ENCODE results near the gene PPFIA1. TPM values are rescaled to one million over a fixed set of nuclear protein-coding genes. Genes with fewer than 3 reads are reported as not detected.

Gene PPFIA1
- total RNA-seq, 2 experiments from 2014 or later = 29.2 to 32.7 TPM

DNA sequence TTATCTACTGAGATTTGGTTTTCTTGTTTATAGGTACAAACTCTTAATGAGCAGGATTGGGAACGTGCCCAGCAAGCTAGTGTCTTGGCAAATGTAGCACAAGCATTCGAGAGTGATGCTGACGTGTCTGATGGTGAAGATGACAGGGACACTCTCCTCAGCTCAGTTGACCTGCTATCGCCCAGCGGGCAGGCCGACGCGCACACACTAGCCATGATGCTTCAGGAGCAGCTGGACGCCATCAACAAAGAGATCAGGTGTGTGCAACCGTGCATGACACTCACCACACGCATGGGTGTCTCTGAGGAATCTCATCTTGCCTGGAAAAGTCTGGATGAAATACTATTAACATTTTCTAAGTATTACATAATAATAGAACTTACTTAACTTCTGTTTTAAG, 73.1 kb downstream of the PPFIA1 start:
- CTCF ChIA-PET = no interaction called here
- Mint-ChIP-seq H3K27ac (no peak overlapping the region), H3K9me3 (no peaks in the 10 kb centered on the region), H3K4me3 (no peak overlapping the region), H3K27me3 (no peaks in the 10 kb centered on the region), H3K4me1 (no peaks in the 10 kb centered on the region), H3K36me3 (ENCODE audit: low read depth) (peaks cover 16% of the 10 kb centered on the region)
- no peak for DNase-seq
- POLR2A ChIA-PET = interaction anchor here (0.5 kb wide), 1 partner anchor 1746 kb away, joined by 5 read pairs; no protein-coding TSS in a partner anchor

DNA sequence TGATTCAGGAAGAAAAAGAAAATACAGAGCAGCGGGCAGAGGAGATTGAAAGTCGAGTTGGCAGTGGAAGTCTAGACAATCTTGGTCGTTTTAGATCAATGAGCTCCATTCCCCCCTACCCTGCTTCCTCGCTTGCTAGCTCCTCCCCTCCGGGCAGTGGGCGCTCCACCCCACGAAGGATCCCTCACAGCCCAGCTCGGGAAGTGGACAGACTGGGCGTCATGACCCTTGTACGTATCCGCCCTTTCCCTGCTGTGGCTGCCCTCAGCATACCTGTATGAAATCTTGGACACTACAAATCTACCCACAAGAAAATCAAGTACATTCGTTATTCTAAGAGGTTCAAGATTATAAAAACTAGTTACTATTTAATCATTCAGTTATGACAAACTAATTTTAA, 77.7 kb downstream of the PPFIA1 start:
- POLR2A ChIA-PET = no interaction called here
- H3K36me3 Mint-ChIP-seq (ENCODE audit: low read depth) = peaks cover 21% of the 10 kb centered on the region

DNA sequence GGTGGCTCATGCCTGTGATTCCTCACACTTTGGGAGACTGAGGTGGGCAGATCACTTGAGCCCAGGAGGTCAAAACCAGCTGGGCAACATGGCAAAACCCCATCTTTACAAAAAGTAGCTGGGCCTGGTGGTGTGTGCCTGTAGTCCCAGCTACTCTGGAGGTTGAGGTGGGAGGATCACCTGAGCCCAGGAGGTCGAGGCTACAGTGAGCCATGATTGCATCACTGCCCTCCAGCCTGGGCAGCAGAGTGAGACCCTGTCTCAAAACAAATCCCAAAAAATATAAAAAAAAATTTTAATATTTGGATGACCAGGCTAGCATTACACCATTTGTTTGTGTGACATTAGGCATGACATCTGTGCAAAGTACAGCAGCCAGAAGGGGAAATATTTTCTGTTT, 78.1 kb downstream of the PPFIA1 start:
- H3K27ac Mint-ChIP-seq = no peak overlapping the region
- CTCF ChIA-PET = no interaction called here
- H3K4me1 Mint-ChIP-seq = no peaks in the 10 kb centered on the region
- no peaks in the 10 kb centered on the region for H3K9me3 Mint-ChIP-seq
- POLR2A ChIA-PET = no interaction called here
- no peak overlapping the region for H3K4me3 Mint-ChIP-seq
- H3K36me3 Mint-ChIP-seq (ENCODE audit: low read depth) = peaks cover 17% of the 10 kb centered on the region
- no peaks in the 10 kb centered on the region for H3K27me3 Mint-ChIP-seq
- no peak for DNase-seq

More for the DNA sequence above, 77.7 kb downstream of the PPFIA1 start:
- DNase-seq = no peak
- H3K27me3 Mint-ChIP-seq = no peaks in the 10 kb centered on the region
- H3K9me3 Mint-ChIP-seq = no peaks in the 10 kb centered on the region
- no peak overlapping the region for H3K4me3 Mint-ChIP-seq
- H3K4me1 Mint-ChIP-seq = no peaks in the 10 kb centered on the region
- no peak overlapping the region for H3K27ac Mint-ChIP-seq
- CTCF ChIA-PET = no interaction called here

DNA sequence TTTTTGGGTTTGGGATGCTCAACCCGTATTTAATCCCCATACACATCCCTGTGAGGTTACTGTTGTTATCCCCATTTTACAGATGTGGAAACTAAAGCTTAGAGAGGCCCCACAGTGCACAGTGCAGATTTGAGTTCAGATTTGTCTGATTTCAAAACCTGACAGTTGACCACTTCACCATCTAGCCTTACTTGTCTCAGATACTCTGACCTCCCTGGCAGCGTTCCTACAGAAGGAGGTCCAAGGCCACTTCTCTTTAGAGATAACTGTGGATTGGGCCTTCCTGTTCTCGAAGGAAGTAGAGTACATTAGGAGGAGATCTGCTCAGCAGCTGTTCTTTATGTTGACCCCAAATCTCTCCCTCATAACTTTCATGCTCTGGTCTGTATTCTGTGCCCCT, 81.2 kb downstream of the PPFIA1 start:
- Mint-ChIP-seq H3K27ac (no peak overlapping the region), H3K4me1 (no peaks in the 10 kb centered on the region), H3K4me3 (no peak overlapping the region), H3K36me3 (ENCODE audit: low read depth) (peaks cover 36% of the 10 kb centered on the region), H3K27me3 (no peaks in the 10 kb centered on the region), H3K9me3 (no peaks in the 10 kb centered on the region)
- no peak for DNase-seq
- POLR2A ChIA-PET = no interaction called here
- CTCF ChIA-PET = no interaction called here

DNA sequence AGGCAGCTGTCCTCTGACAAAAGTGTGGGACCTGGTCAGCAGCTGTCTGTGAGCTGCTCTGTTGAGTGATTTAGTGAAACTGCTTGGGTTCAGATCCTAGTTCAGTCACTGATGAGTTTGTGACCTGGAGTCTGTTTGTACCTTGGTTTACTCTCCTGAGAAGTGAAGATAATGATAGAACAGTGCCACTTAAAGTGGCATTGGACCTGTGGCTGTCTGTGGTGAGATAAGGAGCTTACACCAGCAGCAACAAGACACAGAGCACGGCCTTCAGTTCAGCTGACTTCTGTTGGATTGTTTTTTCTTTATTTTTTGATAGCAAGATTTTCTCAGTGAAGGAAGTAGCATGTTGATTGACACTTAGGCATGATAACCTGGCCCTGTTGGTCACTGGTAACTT, 81.6 kb downstream of the PPFIA1 start:
- DNase-seq = no peak
- Mint-ChIP-seq H3K4me3 (no peak overlapping the region), H3K36me3 (ENCODE audit: low read depth) (peaks cover 40% of the 10 kb centered on the region), H3K27me3 (no peaks in the 10 kb centered on the region), H3K27ac (no peak overlapping the region), H3K9me3 (no peaks in the 10 kb centered on the region), H3K4me1 (no peaks in the 10 kb centered on the region)
- ChIA-PET CTCF (no interaction called here), POLR2A (no interaction called here)

DNA sequence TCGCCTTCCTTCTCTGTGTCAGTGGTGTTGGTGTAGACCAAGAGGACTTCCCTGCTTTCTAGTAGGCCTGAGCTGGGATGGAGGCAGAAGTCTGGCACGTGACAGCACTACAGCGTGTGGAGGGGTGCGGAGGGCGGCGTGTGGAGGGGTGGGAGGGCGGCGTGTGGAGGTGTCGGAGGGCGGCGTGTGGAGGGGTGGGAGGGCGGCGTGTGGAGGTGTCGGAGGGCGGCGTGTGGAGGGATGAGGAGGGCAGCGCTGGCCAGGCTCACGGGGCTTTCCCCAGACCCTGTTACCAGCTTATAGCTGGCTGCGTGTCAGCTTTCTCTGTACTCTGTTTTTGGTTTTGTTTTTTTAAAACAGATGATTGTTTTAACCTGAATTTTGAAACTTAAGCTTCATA, 82.1 kb downstream of the PPFIA1 start:
- ChIA-PET CTCF (no interaction called here), POLR2A (no interaction called here)
- Mint-ChIP-seq H3K36me3 (ENCODE audit: low read depth) (peaks cover 40% of the 10 kb centered on the region), H3K9me3 (no peaks in the 10 kb centered on the region), H3K27me3 (no peaks in the 10 kb centered on the region), H3K27ac (no peak overlapping the region), H3K4me3 (no peak overlapping the region), H3K4me1 (no peaks in the 10 kb centered on the region)
- no peak for DNase-seq

DNA sequence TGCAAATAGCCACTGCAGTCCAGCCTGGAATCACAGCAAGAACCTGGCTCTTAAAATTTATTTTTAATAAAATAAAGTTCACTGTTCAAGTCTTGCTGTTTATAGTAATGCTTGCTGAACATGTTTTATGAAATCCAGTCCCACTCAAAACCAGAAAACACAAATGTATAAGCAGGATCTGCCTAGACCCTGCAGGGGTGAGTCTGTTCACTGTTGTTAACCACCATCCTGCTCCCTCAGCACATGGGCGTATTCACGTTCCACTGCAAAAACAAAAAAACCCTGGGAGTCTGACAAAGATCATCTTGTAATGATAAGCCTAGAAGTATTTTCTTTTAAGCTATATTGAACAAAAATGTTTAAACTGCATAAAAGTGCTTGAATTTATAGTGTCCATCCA, 82.8 kb downstream of the PPFIA1 start:
- no peak for DNase-seq
- H3K27me3 Mint-ChIP-seq = no peaks in the 10 kb centered on the region
- ChIA-PET CTCF (no interaction called here), POLR2A (no interaction called here)
- peaks cover 38% of the 10 kb centered on the region for H3K36me3 Mint-ChIP-seq (ENCODE audit: low read depth)
- no peaks in the 10 kb centered on the region for H3K4me1 Mint-ChIP-seq
- no peak overlapping the region for H3K4me3 Mint-ChIP-seq
- H3K27ac Mint-ChIP-seq = no peak overlapping the region
- no peaks in the 10 kb centered on the region for H3K9me3 Mint-ChIP-seq

DNA sequence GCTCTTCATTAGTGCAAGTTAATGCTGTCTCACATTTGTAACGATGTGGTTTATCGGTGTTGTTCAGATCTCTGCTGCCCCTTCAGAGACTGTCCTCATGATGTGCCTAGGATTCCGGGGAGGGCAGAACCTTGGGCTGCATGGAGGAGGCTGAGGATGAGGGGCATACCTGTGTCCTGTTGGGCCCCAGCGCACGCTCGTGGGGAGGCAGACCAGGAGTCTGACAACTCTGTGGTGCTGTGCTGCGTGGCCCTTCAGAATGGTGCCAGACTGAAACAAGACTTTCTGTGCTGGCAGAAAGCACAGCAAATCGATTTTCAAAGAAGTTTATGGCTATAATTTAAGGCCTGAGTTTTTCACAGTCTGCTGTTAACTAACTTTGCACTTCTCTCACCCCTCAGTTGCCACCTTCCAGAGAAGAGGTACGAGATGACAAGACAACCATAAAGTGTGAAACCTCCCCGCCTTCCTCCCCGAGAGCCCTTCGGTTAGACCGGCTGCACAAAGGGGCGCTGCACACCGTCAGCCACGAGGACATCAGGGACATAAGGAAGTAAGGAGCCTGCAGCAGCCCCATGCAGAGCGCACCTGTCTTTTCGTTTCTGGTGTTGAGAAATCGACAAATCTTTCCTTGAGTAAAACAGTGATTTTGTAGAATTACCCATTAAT, 83.5 kb downstream of the PPFIA1 start:
- Mint-ChIP-seq H3K36me3 (ENCODE audit: low read depth) (peaks cover 37% of the 10 kb centered on the region), H3K4me3 (no peak overlapping the region), H3K4me1 (no peaks in the 10 kb centered on the region), H3K27ac (no peak overlapping the region), H3K27me3 (no peaks in the 10 kb centered on the region), H3K9me3 (no peaks in the 10 kb centered on the region)
- no peak for DNase-seq
- ChIA-PET POLR2A (no interaction called here), CTCF (no interaction called here)

DNA sequence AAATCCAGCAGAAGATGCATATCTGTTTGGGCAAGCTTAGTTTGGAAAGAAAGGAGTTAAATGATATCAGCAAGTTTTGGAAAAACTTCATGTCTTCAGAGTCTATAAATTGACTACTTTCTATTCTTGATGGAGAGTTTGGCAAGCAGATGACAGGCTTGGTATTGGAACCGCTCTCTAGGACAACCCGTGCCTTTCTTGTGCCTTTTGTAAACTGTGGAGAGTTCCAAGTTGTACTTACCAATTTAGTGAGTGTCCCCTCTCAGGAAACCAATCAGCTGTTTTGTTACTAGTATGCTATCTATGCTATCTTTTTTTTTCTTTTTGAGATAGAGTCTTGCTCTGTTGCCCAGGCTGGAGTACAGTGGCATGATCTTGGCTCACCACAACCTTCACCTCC, 84.1 kb downstream of the PPFIA1 start:
- ChIA-PET CTCF (no interaction called here), POLR2A (no interaction called here)
- Mint-ChIP-seq H3K4me1 (no peaks in the 10 kb centered on the region), H3K4me3 (no peak overlapping the region), H3K36me3 (ENCODE audit: low read depth) (peaks cover 38% of the 10 kb centered on the region), H3K27me3 (no peaks in the 10 kb centered on the region), H3K9me3 (no peaks in the 10 kb centered on the region), H3K27ac (no peak overlapping the region)
- DNase-seq = no peak

DNA sequence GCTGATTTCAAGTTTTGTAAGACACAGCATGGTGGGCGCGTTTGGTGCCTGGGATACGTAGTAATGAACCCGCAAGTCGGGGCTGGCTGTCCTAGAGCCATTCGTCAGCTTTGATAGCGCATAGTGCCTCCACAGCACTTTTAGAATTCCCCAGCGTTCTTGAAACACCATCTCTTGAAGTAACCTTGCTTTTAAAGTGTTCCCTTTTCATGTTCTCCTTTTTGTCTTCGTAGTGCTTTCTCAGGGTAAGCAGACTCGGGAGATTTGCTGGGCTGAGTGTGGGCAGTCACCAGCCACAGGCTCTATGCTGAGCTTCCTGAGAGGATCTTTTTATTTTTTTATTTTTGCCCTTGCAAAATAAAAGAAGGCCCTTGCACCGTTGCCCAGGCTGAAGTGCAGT, 88.3 kb downstream of the PPFIA1 start:
- ChIA-PET POLR2A (no interaction called here), CTCF (interaction anchor here (1.2 to 1.5 kb wide), 2 partner anchors 8 to 26 kb away, joined by 3 to 4 read pairs; no protein-coding TSS in a partner anchor)
- Mint-ChIP-seq H3K9me3 (no peaks in the 10 kb centered on the region), H3K36me3 (ENCODE audit: low read depth) (peaks cover 51% of the 10 kb centered on the region), H3K4me3 (no peak overlapping the region), H3K4me1 (no peaks in the 10 kb centered on the region), H3K27ac (no peak overlapping the region), H3K27me3 (no peaks in the 10 kb centered on the region)
- no peak for DNase-seq

DNA sequence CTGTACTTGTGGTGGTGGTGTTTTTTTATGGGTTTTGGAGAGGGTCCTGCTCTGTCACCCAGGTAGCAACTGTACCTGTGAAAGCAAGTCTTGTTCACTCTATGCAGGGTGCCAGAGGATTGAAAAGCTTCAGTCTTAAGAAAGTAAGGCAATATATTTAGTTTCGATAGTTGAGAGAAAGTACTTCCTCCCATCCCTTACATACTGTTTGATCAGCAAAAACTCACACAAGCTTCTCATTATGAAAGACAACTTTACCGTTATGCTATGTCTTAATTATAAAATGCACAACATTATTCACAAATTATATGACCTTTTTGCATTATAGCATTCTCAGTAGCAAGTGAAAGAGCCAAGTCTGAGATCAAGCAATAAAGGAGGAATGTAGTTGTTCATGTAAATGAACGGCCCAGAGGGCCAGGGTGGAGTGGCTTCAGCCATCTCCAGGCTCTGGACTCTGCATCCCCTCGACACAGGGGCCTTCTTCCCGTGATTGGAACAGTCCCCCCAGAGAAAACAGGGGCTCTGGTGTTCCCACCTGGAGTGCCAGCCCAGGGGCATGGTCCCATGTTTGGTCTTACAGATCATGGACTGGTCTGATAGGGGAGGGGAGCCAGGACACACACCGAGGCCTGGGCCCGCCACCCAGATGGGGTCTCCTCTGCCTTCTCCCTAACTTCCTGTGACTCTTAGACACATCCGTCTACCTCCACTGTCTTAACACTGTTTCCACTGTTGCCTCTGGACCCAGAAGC, 89.1 kb downstream of the PPFIA1 start:
- ChIA-PET CTCF (no interaction called here), POLR2A (no interaction called here)
- Mint-ChIP-seq H3K4me1 (peaks cover 4% of the 10 kb centered on the region), H3K9me3 (no peaks in the 10 kb centered on the region), H3K27me3 (no peaks in the 10 kb centered on the region), H3K27ac (no peak overlapping the region), H3K4me3 (no peak overlapping the region), H3K36me3 (ENCODE audit: low read depth) (peaks cover 46% of the 10 kb centered on the region)
- no peak for DNase-seq

DNA sequence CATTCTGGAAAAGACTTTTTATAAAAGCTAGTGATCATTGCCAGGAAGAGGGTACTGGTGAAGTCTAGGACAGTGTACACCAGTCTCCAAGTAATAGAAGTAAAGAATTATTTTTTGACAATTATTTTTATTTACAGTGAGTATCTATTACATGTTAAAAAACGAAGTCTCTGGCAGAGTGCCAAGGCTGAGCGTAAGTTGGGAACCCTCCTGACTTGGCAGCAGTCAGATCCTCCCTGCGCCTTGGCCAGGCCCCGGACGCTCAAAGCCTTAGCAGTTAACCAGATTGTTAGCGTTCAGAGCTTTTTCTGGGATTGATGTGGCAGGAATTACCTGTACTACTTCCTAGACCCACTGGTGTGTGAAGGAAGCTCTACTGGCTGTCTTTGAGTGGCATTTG, 89.7 kb downstream of the PPFIA1 start:
- POLR2A ChIA-PET = no interaction called here
- Mint-ChIP-seq H3K27ac (no peak overlapping the region), H3K4me3 (no peak overlapping the region), H3K9me3 (no peaks in the 10 kb centered on the region), H3K36me3 (ENCODE audit: low read depth) (peaks cover 48% of the 10 kb centered on the region), H3K27me3 (no peaks in the 10 kb centered on the region), H3K4me1 (peaks cover 10% of the 10 kb centered on the region)
- CTCF ChIA-PET = no interaction called here
- no peak for DNase-seq

DNA sequence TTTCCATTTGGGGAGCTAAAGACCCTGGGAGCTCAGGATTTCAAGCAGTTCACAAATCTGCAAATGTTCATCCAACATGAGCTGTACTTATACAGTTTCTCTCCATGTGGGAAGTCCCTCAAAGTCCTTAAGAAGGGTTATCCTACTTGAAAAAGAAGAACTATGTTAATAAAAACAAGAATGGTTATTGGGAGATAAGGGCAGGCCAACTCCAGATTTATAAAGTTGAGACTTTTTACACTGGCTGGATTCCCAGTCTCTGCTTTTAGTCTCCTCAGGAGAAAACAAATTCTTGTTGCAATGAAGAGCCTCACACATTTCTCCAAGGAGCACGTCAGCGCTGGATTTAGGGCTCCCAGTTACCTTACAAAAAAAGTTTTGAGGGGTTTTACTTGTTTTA, 93.7 kb downstream of the PPFIA1 start:
- Mint-ChIP-seq H3K27ac (no peak overlapping the region), H3K27me3 (peaks cover 7% of the 10 kb centered on the region), H3K4me1 (peaks cover 21% of the 10 kb centered on the region), H3K36me3 (ENCODE audit: low read depth) (peaks cover 42% of the 10 kb centered on the region), H3K9me3 (no peaks in the 10 kb centered on the region), H3K4me3 (no peak overlapping the region)
- DNase-seq = no peak
- ChIA-PET CTCF (no interaction called here), POLR2A (no interaction called here)
